Transverse colon (tissue), 4 donors: Measurements from ENCODE around the gene ORM2. TPM values are rescaled to one million over a fixed set of nuclear protein-coding genes. Genes with fewer than 3 reads are reported as not detected.

ENCODE experiments used
- DNase-seq: peaks from one replicate; pipeline ENCODE4 v3.0.0-alpha.2; 2019
- H3K27ac ChIP-seq, 4 donors: fragments of 200-600 bp; sonication (generic); 2 replicates each; pipeline ENCODE4 v1.5.1; 2016 to 2018; ENCODE audit warnings: inconsistent platforms in 4 of 4
- H3K27me3 ChIP-seq: fragments of 200-600 bp; sonication (generic); 2 replicates; pipeline ENCODE4 v1.5.1; 2017; ENCODE audit warnings: inconsistent platforms
- H3K36me3 ChIP-seq, 4 donors: fragments of 200-600 bp; sonication (generic); 2 replicates each; pipeline ENCODE4 v1.5.1; 2017 to 2019; ENCODE audit warnings: inconsistent platforms in 4 of 4
- H3K4me1 ChIP-seq, 4 donors: fragments of 200-600 bp; sonication (generic); 2 replicates each; pipeline ENCODE4 v1.5.1; 2017 to 2020; ENCODE audit warnings: inconsistent platforms in 4 of 4
- H3K4me3 ChIP-seq, 4 donors: fragments of 200-600 bp; sonication (generic); 1 replicate in 1 of 4; 2 replicates in 3 of 4; pipeline versions ENCODE4 v1.5.1 to v1.6.1; 2017 to 2019; ENCODE audit warnings: inconsistent platforms in 4 of 4
- H3K9me3 ChIP-seq, 2 donors: fragments of 200-600 bp; sonication (generic); 2 replicates each; pipeline ENCODE4 v1.5.1; 2017 to 2019; ENCODE audit warnings: inconsistent platforms in 2 of 2
- EP300 ChIP-seq: sonication (generic); formaldehyde crosslinking; IDR thresholded peaks from one replicate; pipeline ENCODE4 v1.6.1; 2017; ENCODE audit warnings: antibody characterized with exemption, low read depth
- POLR2A ChIP-seq: fragments of 450-650 bp; IDR thresholded peaks from one replicate; pipeline ENCODE4 v1.6.1; 2016; ENCODE audit warnings: antibody characterized with exemption, mild to moderate bottlenecking, moderate library complexity
- POLR2AphosphoS5 ChIP-seq, 3 donors: sonication (generic); formaldehyde crosslinking; IDR thresholded peaks; one replicate each; pipeline ENCODE4 v1.6.1; 2016; ENCODE audit warnings: antibody characterized with exemption in 3 of 3
- WGBS, 2 donors: methylation state at CpG; one replicate each; pipeline ENCODE4 v1.1.5; 2018; ENCODE audit warnings: low coverage in 1 of 2; 5-methylcytosine and 5-hydroxymethylcytosine counted together
- in situ Hi-C, 4 donors: fragments of 200-750 bp; cut with MboI; loops; one replicate each; pipeline versions ENCODE4 v1.15.0 to v1.15.1; 2017; ENCODE audit warnings: low sequenced_read_pairs in 3 of 4, low pct_ligation_motif_present in 1 of 4, low pct_unique_long_range_greater_than_20kb in 1 of 4
- intact Hi-C: fragments of 100-400 bp; cut with DNase I; formaldehyde crosslinking; loops from one replicate; pipeline ENCODE4 v1.15.1; 2023; ENCODE audit warnings: low total_unique reads
- total RNA-seq, 4 donors: library from RNA; depleted of rRNA; stranded (reverse); fragments of >200 nt; gene quantifications; one replicate each; pipeline ENCODE4 v1.1.0, GENCODE V29; 2016
- TF ChIP-seq, protein P1 (sequence below), 5 experiments: fragments of 200-600 bp in 3 of 5; fragments of 450-650 bp in 2 of 5; sonication (generic) in 3 of 5; IDR thresholded peaks; 1 replicate in 2 of 5; 2 replicates in 3 of 5; pipeline ENCODE4 v1.5.1; 2016 to 2017; ENCODE audit warnings: antibody characterized with exemption in 5 of 5, inconsistent platforms in 3 of 5, mild to moderate bottlenecking in 2 of 5, moderate library complexity in 1 of 5

The ORM2 gene
- total RNA-seq, 4 donors from 2014 or later, result not detected

- Histone ChIP-seq H3K9me3 (no peaks in the 10 kb centered on the region), H3K4me1 (no peaks in the 10 kb centered on the region), H3K4me3 (no peak overlapping the region), H3K27ac (no peak overlapping the region), H3K36me3 (no peaks in the 10 kb centered on the region), H3K27me3 (no peaks in the 10 kb centered on the region)
- no peak for DNase-seq
- intact Hi-C loops (no loop called here), in situ Hi-C loops (no loop called here)
- TF ChIP-seq EP300 (no peak), POLR2A (no peak)
- 80 to 100% methylated on average over 2 to 7 of the region's 7 CpGs for WGBS, 2 donors
Measured at GRCh38 chr9:114314256-114314867, 15.3 kb upstream of the ORM2 start.

DNA sequence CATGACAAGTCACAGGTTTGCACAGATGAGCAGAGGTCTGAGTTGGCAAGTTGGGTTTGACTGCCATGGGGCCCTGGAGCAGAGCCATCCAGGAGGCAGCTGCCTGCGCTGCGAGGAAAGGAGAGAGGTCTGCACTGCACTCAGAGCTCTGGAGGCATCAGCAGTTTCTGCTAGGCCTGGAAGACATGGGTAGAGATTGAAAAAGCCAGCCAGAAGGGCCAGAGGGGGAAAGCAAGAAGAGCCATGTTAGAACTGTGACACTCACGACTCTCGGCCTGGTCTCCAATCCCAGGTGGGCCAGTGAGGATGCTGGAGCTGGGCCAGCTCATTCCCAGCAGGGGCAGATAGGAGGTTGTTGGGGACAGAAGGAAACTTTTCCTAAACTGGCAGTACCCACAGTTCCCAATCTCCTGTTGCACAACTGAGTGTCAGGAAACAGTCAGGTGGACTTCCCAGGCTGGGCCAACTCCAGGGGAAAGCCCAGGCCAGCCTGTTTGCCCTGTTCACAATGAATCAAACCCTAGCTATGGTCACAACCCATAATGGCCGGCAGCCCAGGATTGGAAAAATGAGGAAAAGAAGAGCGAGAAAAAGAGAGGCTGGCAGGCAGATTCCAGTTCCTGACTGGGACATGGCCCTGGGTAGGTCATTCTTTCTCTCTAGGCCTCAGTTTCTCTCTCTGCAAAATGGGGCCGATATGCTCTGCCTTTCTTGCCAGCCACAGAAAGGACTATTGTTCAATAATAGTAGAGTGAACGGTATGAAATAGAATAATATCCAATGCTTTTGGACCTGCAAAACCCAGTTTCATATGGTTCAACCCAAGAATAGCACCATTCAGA is 14.6 kb upstream of the ORM2 start:
- WGBS, 2 donors, result 86 to 100% methylated on average over 2 to 8 of the region's 8 CpGs
- no peak for TF ChIP-seq POLR2A
- DNase-seq, result no peak

GRCh38 chr9:114315723-114316363 is 13.8 kb upstream of the ORM2 start:
- H3K36me3 ChIP-seq, result no peaks in the 10 kb centered on the region
- TF ChIP-seq POLR2AphosphoS5 (IDR thresholded peaks at IDR 0.05) (no peak), POLR2A (no peak), EP300 (no peak)
- TF ChIP-seq, protein P1, sequence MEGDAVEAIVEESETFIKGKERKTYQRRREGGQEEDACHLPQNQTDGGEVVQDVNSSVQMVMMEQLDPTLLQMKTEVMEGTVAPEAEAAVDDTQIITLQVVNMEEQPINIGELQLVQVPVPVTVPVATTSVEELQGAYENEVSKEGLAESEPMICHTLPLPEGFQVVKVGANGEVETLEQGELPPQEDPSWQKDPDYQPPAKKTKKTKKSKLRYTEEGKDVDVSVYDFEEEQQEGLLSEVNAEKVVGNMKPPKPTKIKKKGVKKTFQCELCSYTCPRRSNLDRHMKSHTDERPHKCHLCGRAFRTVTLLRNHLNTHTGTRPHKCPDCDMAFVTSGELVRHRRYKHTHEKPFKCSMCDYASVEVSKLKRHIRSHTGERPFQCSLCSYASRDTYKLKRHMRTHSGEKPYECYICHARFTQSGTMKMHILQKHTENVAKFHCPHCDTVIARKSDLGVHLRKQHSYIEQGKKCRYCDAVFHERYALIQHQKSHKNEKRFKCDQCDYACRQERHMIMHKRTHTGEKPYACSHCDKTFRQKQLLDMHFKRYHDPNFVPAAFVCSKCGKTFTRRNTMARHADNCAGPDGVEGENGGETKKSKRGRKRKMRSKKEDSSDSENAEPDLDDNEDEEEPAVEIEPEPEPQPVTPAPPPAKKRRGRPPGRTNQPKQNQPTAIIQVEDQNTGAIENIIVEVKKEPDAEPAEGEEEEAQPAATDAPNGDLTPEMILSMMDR (IDR thresholded peaks at IDR 0.05), result no peak
- H3K4me1 ChIP-seq, result no peaks in the 10 kb centered on the region
- no peak for DNase-seq
- 80 to 81% methylated on average over 6 to 8 of the region's 8 CpGs for WGBS, 2 donors
- H3K27me3 ChIP-seq, result no peaks in the 10 kb centered on the region
- intact Hi-C loops (no loop called here), in situ Hi-C loops (no loop called here)
- H3K4me3 ChIP-seq, result no peak overlapping the region
- no peak overlapping the region for H3K27ac ChIP-seq
- H3K9me3 ChIP-seq, result no peaks in the 10 kb centered on the region

More for the DNA sequence above, 14.6 kb upstream of the ORM2 start:
- Histone ChIP-seq H3K27me3 (no peaks in the 10 kb centered on the region), H3K9me3 (no peaks in the 10 kb centered on the region), H3K27ac (no peak overlapping the region), H3K4me3 (no peak overlapping the region), H3K4me1 (no peaks in the 10 kb centered on the region), H3K36me3 (no peaks in the 10 kb centered on the region)
- intact Hi-C loops (no loop called here), in situ Hi-C loops (no loop called here)

DNA sequence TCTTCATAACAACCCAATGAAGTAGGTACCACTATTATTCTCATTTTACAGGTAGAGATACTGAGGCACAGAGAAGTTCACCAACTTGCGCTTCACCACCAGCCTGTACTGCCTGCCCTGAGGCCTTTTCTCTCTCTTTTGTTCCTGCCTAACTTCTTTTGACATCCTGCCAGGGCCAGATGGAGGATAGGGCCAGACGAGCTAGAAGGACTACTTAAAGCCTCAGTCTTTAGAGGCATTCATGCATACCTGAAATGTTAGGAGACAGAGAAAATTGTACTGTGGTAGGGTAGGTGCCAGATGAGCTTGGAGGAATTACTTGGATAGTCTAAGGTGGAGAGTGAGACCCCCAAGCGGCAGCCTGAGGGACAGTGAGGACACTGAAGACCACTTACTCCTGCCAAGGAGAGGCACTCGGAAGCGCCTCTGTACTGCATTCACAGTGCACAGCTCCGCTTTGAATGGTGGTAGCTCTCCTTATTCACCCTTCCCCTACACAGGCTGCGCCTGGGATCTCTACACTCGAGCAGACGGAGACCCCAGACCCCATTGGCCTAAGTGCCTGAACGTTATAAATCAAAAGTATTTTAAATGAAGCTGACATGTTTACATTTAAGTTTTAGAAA is 13.0 kb upstream of the ORM2 start:
- Histone ChIP-seq H3K36me3 (no peaks in the 10 kb centered on the region), H3K9me3 (no peaks in the 10 kb centered on the region), H3K27ac (no peak overlapping the region), H3K4me3 (no peak overlapping the region), H3K27me3 (no peaks in the 10 kb centered on the region), H3K4me1 (no peaks in the 10 kb centered on the region)
- in situ Hi-C loops (no loop called here), intact Hi-C loops (no loop called here)
- WGBS, 2 donors, result 78 to 83% methylated on average over 5 to 10 of the region's 10 CpGs
- DNase-seq, result no peak
- TF ChIP-seq POLR2A (no peak), POLR2AphosphoS5 (IDR thresholded peaks at IDR 0.05) (no peak), EP300 (no peak)
- TF ChIP-seq, protein P1 (IDR thresholded peaks at IDR 0.05), result no peak
